Glomerular visceral epithelial cell (primary cell): ENCODE measurements around the gene PTDSS2.

Experiments used
- DNase-seq: peaks from one replicate; pipeline ENCODE4 v3.0.0-alpha.2; 2016; ENCODE audit errors: extremely low spot score

PTDSS2 gene

GRCh38 chr11:490186-490929 is 40.3 kb downstream of the PTDSS2 start:
- DNase-seq: no peak

GRCh38 chr11:490930-491260 is 40.8 kb downstream of the PTDSS2 start:
- DNase-seq: no peak

- no peak for DNase-seq
Measured at GRCh38 chr11:491358-491757, 41.3 kb downstream of the PTDSS2 start.

GRCh38 chr11:492427-493226 is 42.5 kb downstream of the PTDSS2 start:
- no peak for DNase-seq

GRCh38 chr11:494761-495536 is 44.9 kb downstream of the PTDSS2 start:
- no peak for DNase-seq

GRCh38 chr11:495537-495931 is 45.5 kb downstream of the PTDSS2 start:
- peak; percentile 15 for DNase-seq

GRCh38 chr11:496834-497564 is 46.9 kb downstream of the PTDSS2 start:
- no peak for DNase-seq

- no peak for DNase-seq
Measured at GRCh38 chr11:497565-498296, 47.7 kb downstream of the PTDSS2 start.

GRCh38 chr11:498297-499181 is 48.5 kb downstream of the PTDSS2 start:
- no peak for DNase-seq

GRCh38 chr11:499201-500076 is 49.4 kb downstream of the PTDSS2 start:
- DNase-seq: no peak

GRCh38 chr11:501001-501682 is 51.1 kb downstream of the PTDSS2 start:
- DNase-seq: no peak

- DNase-seq: no peak
Measured at GRCh38 chr11:501683-502287, 51.7 kb downstream of the PTDSS2 start.

- DNase-seq: no peak
Measured at GRCh38 chr11:502288-503178, 52.5 kb downstream of the PTDSS2 start.

GRCh38 chr11:503179-503981 is 53.3 kb downstream of the PTDSS2 start:
- DNase-seq: no peak

GRCh38 chr11:504053-504993 is 54.2 kb downstream of the PTDSS2 start:
- DNase-seq: no peak
